GM19239 (cell line): ENCODE results near the gene SLC35A3.
"Not testable (repeated sequence)": the region's sequence is repeated elsewhere in the genome, so short reads cannot be mapped to it uniquely, and the experiment has no call there.

Experiments used
- DNase-seq: peaks from one replicate; pipeline ENCODE4 v3.0.0; 2011; ENCODE audit warnings: low spot score; ENCODE audit not compliant: insufficient read length
- FAIRE-seq: peaks from 2 replicates; lab custom pipeline; 2011; peaks lifted over from hg19 to GRCh38; lab: Jason Lieb, UNC

Gene SLC35A3

GRCh38 chr1:100027212-100027611 is 57.4 kb downstream of the SLC35A3 start:
- FAIRE-seq: peak; percentile 53
- no peak for DNase-seq

GRCh38 chr1:100028765-100029164 is 59.0 kb downstream of the SLC35A3 start:
- DNase-seq (no peak), FAIRE-seq (peak; percentile 18)

GRCh38 chr1:100034470-100034869 is 64.7 kb downstream of the SLC35A3 start:
- FAIRE-seq: peak; percentile 75
- DNase-seq: no peak

GRCh38 chr1:100035214-100035613 is 65.4 kb downstream of the SLC35A3 start:
- no peak for FAIRE-seq
- DNase-seq: no peak

GRCh38 chr1:100036718-100037655 is 67.2 kb downstream of the SLC35A3 start:
- FAIRE-seq (peak; percentile 82), DNase-seq (no peak)

GRCh38 chr1:100037656-100037926 is 67.8 kb downstream of the SLC35A3 start:
- DNase-seq (no peak), FAIRE-seq (no peak)

GRCh38 chr1:100037927-100038659 is 68.3 kb downstream of the SLC35A3 start:
- DNase-seq (peak; percentile 76), FAIRE-seq (peak; percentile 79)

- peak; percentile 33 for DNase-seq
Measured at GRCh38 chr1:100038660-100039287, 69.0 kb downstream of the SLC35A3 start.

GRCh38 chr1:100039591-100039990 is 69.8 kb downstream of the SLC35A3 start:
- FAIRE-seq (peak; percentile 14), DNase-seq (no peak)

More at GRCh38 chr1:100038660-100039287, 69.0 kb downstream of the SLC35A3 start:
- peak; percentile 97 for FAIRE-seq

GRCh38 chr1:100045206-100045605 is 75.4 kb downstream of the SLC35A3 start:
- no peak for DNase-seq
- FAIRE-seq: no peak

- DNase-seq, FAIRE-seq: not testable (repeated sequence)
Measured at GRCh38 chr1:100047235-100047708, 77.5 kb downstream of the SLC35A3 start.

GRCh38 chr1:100050139-100050538 is 80.3 kb downstream of the SLC35A3 start:
- DNase-seq: no peak
- FAIRE-seq: peak; percentile 8

GRCh38 chr1:100051401-100051800 is 81.6 kb downstream of the SLC35A3 start:
- FAIRE-seq (no peak), DNase-seq (no peak)

- FAIRE-seq: no peak
- no peak for DNase-seq
Measured at GRCh38 chr1:100051893-100052292, 82.1 kb downstream of the SLC35A3 start.

- no peak for FAIRE-seq
Measured at GRCh38 chr1:100053119-100053518, 83.3 kb downstream of the SLC35A3 start.

GRCh38 chr1:100053727-100054126 is 83.9 kb downstream of the SLC35A3 start:
- DNase-seq (no peak), FAIRE-seq (no peak)

More at GRCh38 chr1:100053119-100053518, 83.3 kb downstream of the SLC35A3 start:
- no peak for DNase-seq

GRCh38 chr1:100061681-100062080 is 91.9 kb downstream of the SLC35A3 start:
- no peak for FAIRE-seq
- DNase-seq: no peak

- DNase-seq (no peak), FAIRE-seq (peak; percentile 44)
Measured at GRCh38 chr1:100065183-100065968, 95.6 kb downstream of the SLC35A3 start.

- DNase-seq: no peak
- no peak for FAIRE-seq
Measured at GRCh38 chr1:100065969-100066227, 96.1 kb downstream of the SLC35A3 start.
